Lung (tissue), 12 donors: ENCODE results near the gene OGA. TPM values are rescaled to one million over a fixed set of nuclear protein-coding genes. Genes with fewer than 3 reads are reported as not detected.

Source experiments
- ATAC-seq: fragments of 200-7000 bp; cut with Tn5 transposase; one replicate; pipeline ENCODE4 v1.9.1; 2020; ENCODE audit warnings: moderate number of reproducible peaks; ENCODE audit not compliant: insufficient read depth, low FRiP score
- DNase-seq, 3 donors: peaks; one replicate each; pipeline ENCODE4 v3.0.0-alpha.2; 2013 to 2017
- H3K27ac ChIP-seq, 2 donors: one replicate each; pipeline ENCODE4 v1.5.1; 2013; ENCODE audit warnings: mild to moderate bottlenecking in 2 of 2, moderate library complexity in 2 of 2, control low read depth in 1 of 2, inconsistent platforms in 1 of 2, low read depth in 1 of 2, low read length in 1 of 2
- H3K27me3 ChIP-seq, 3 donors: one replicate each; pipeline ENCODE4 v1.5.1; 2013; ENCODE audit warnings: low read length in 2 of 3; ENCODE audit not compliant: control insufficient read depth in 3 of 3, insufficient read depth in 3 of 3
- H3K36me3 ChIP-seq, 4 donors: one replicate each; pipeline ENCODE4 v1.5.1; 2013; ENCODE audit warnings: low read length in 4 of 4, mild to moderate bottlenecking in 1 of 4, moderate library complexity in 1 of 4; ENCODE audit not compliant: control insufficient read depth in 4 of 4, insufficient read depth in 4 of 4
- H3K4me1 ChIP-seq, 5 donors: one replicate each; pipeline ENCODE4 v1.5.1; 2013; ENCODE audit warnings: low read length in 5 of 5, mild to moderate bottlenecking in 2 of 5, moderate library complexity in 1 of 5; ENCODE audit not compliant: control insufficient read depth in 5 of 5, insufficient read depth in 5 of 5
- H3K4me3 ChIP-seq: one replicate; pipeline ENCODE4 v1.5.1; 2013; ENCODE audit warnings: mild to moderate bottlenecking, control low read depth, moderate library complexity
- H3K9ac ChIP-seq, 2 donors: one replicate each; pipeline ENCODE4 v1.5.1; 2013; ENCODE audit warnings: low read length in 2 of 2, control low read depth in 1 of 2; ENCODE audit not compliant: insufficient read depth in 1 of 2
- H3K9me3 ChIP-seq, 4 donors: one replicate each; pipeline ENCODE4 v1.5.1; 2013; ENCODE audit warnings: low read length in 3 of 4, mild to moderate bottlenecking in 1 of 4, moderate library complexity in 1 of 4; ENCODE audit not compliant: control insufficient read depth in 4 of 4, insufficient read depth in 3 of 4
- CTCF ChIP-seq: IDR thresholded peaks from 2 replicates; pipeline ENCODE4 v1.5.1; 2012; ENCODE audit warnings: mild to moderate bottlenecking; ENCODE audit errors: control extremely low read depth, extremely low read depth
- WGBS, 2 donors: extraction: QIAGEN DNeasy Blood & Tissue Kit; methylation state at CpG; one replicate each; pipeline ENCODE4 v1.1.7; 2013; 5-methylcytosine and 5-hydroxymethylcytosine counted together
- polyA plus RNA-seq, 2 donors: library from polyadenylated mRNA; stranded (reverse); fragments of 200-250 nt; gene quantifications; one replicate each; pipeline ENCODE4 v1.2.1, GENCODE V29; 2013
- total RNA-seq, 2 donors: library from RNA; depleted of rRNA in 1 of 2; stranded (reverse); fragments of >200 nt in 1 of 2; gene quantifications; one replicate each; pipeline ENCODE4 v1.2.1, GENCODE V29; 2014 to 2021
- donor health status: control.
- donor health status: control.
- donor health status: Bipolar disorder and iron deficiency.
- donor health status: healthy.
- donor health status: DM: yes; HTN: yes; CAD: no.

Gene OGA
- total and polyA plus RNA-seq, 4 donors, result 45.7 to 362 (median 69.7) TPM

- Histone ChIP-seq H3K9ac (no peak overlapping the region), H3K9me3 (peaks cover 0 to 1% (median 0%) of the 10 kb centered on the region in 4 donors), H3K36me3 (no peaks in the 10 kb centered on the region), H3K4me3 (no peak overlapping the region), H3K27ac (no peak overlapping the region), H3K4me1 (peaks cover 0 to 9% (median 0%) of the 10 kb centered on the region in 5 donors), H3K27me3 (peaks cover 0 to 14% (median 5%) of the 10 kb centered on the region in 3 donors)
- no peak for DNase-seq
- no peak for ATAC-seq
- 92 to 95% methylated on average over 5 of the region's 5 CpGs for WGBS, 2 donors
- TF ChIP-seq CTCF, result no peak
These were observed 55.5 kb downstream of the OGA start for GRCh38 chr10:101762736-101763135.

GRCh38 chr10:101761226-101761625 lies 57.0 kb downstream of the OGA start:
- H3K4me1 ChIP-seq, result no peaks in the 10 kb centered on the region
- peaks cover 0 to 10% (median 5%) of the 10 kb centered on the region in 3 donors for H3K27me3 ChIP-seq
- H3K9ac ChIP-seq, result no peak overlapping the region
- no peak overlapping the region for H3K27ac ChIP-seq
- ATAC-seq (no peak), DNase-seq (no peak)
- 83 to 93% methylated on average over 9 of the region's 9 CpGs for WGBS, 2 donors
- no peak overlapping the region for H3K4me3 ChIP-seq
- no peaks in the 10 kb centered on the region for H3K36me3 ChIP-seq
- no peak for TF ChIP-seq CTCF
- no peaks in the 10 kb centered on the region for H3K9me3 ChIP-seq

DNA sequence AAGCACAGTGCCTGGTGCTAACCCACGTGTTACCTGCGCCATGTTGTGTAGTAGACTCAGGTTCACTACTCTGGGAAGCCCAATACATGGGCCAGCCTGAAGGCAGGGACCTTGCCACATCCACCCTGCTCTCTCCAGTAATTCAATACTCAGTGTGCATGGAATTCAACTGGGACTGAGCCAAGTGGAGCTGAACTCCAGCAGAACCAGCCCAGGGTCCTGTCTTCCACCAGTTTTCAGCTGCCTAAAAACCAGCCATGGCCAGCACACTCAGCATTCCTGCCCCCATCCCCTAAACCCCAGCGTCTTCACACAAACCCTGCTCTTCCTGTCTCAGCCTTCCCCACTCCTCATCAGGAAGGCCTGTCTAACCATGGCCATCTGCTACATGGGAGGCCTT lies 57.7 kb downstream of the OGA start:
- no peak for TF ChIP-seq CTCF
- ATAC-seq (no peak), DNase-seq (no peak)
- Histone ChIP-seq H3K27me3 (peaks cover 0 to 5% (median 5%) of the 10 kb centered on the region in 3 donors), H3K9me3 (no peaks in the 10 kb centered on the region), H3K36me3 (no peaks in the 10 kb centered on the region), H3K4me1 (no peaks in the 10 kb centered on the region), H3K9ac (no peak overlapping the region), H3K4me3 (no peak overlapping the region), H3K27ac (no peak overlapping the region)
- 78 to 81% methylated on average over 3 of the region's 3 CpGs for WGBS, 2 donors
